Upper lobe of left lung (tissue), 4 donors: ENCODE data around the gene DARS1.

ENCODE experiments used
- CTCF ChIP-seq, 6 experiments: fragments of 450-650 bp in 4 of 6; fragments of 200-600 bp in 2 of 6; sonication (generic) in 2 of 6; IDR thresholded peaks; one replicate each; pipeline ENCODE4 v1.5.1; 2016 to 2019; ENCODE audit warnings: antibody characterized with exemption in 6 of 6
- POLR2A ChIP-seq, 4 donors: fragments of 450-650 bp; IDR thresholded peaks; one replicate each; pipeline ENCODE4 v1.5.1; 2016 to 2017; ENCODE audit warnings: antibody characterized with exemption in 4 of 4, mild to moderate bottlenecking in 2 of 4
- POLR2AphosphoS5 ChIP-seq, 2 donors: sonication (generic); formaldehyde crosslinking; IDR thresholded peaks; one replicate each; pipeline ENCODE4 v1.5.1; 2017; ENCODE audit warnings: antibody characterized with exemption in 2 of 2

- TF ChIP-seq CTCF (IDR thresholded peaks at IDR 0.05) (no peak), POLR2AphosphoS5 (IDR thresholded peaks at IDR 0.05) (no peak), POLR2A (IDR thresholded peaks at IDR 0.05) (no peak)
Observed at GRCh38 chr2:135993421-135993820, 8.0 kb upstream of the DARS1 start.
